ENCODE results near the gene PIK3C2B. TPM values are rescaled to one million over a fixed set of nuclear protein-coding genes. Genes with fewer than 3 reads are reported as not detected.

The PIK3C2B gene
- total RNA-seq, 1 donor from 2014 or later, result 55.1 TPM

- no peak overlapping the region for H3K27ac Mint-ChIP-seq
- H3K4me1 Mint-ChIP-seq (ENCODE audit: unreplicated experiment), result peaks cover 20% of the 10 kb centered on the region
- H3K9me3 Mint-ChIP-seq, result no peaks in the 10 kb centered on the region
- no peak for DNase-seq (ENCODE audit: extremely low spot score, unreplicated experiment)
- no peak for TF ChIP-seq CTCF (conservative IDR thresholded peaks at IDR 0.05)
- no peak overlapping the region for H3K4me3 Mint-ChIP-seq
- no peaks in the 10 kb centered on the region for H3K36me3 Mint-ChIP-seq
- peaks cover 4% of the 10 kb centered on the region for H3K27me3 Mint-ChIP-seq
Measured at GRCh38 chr1:204499511-204500468, 5.2 kb upstream of the PIK3C2B start.

GRCh38 chr1:204498981-204499380, 4.4 kb upstream of the PIK3C2B start:
- H3K4me3 Mint-ChIP-seq, result no peak overlapping the region
- peaks cover 16% of the 10 kb centered on the region for H3K4me1 Mint-ChIP-seq (ENCODE audit: unreplicated experiment)
- no peak overlapping the region for H3K27ac Mint-ChIP-seq
- TF ChIP-seq CTCF (conservative IDR thresholded peaks at IDR 0.05), result no peak
- DNase-seq (ENCODE audit: extremely low spot score, unreplicated experiment), result no peak
- peaks cover 4% of the 10 kb centered on the region for H3K27me3 Mint-ChIP-seq
- no peaks in the 10 kb centered on the region for H3K9me3 Mint-ChIP-seq
- H3K36me3 Mint-ChIP-seq, result no peaks in the 10 kb centered on the region

- H3K4me3 Mint-ChIP-seq, result peak overlapping the region; percentile 94
- no peaks in the 10 kb centered on the region for H3K9me3 Mint-ChIP-seq
- H3K4me1 Mint-ChIP-seq (ENCODE audit: unreplicated experiment), result peaks cover 28% of the 10 kb centered on the region
- H3K27ac Mint-ChIP-seq, result peak overlapping the region; percentile 98
- no peak for DNase-seq (ENCODE audit: extremely low spot score, unreplicated experiment)
- peaks cover 4% of the 10 kb centered on the region for H3K27me3 Mint-ChIP-seq
- TF ChIP-seq CTCF (conservative IDR thresholded peaks at IDR 0.05), result no peak
- H3K36me3 Mint-ChIP-seq, result no peaks in the 10 kb centered on the region
Measured at GRCh38 chr1:204495777-204496176, 1.2 kb upstream of the PIK3C2B start.

- no peak for TF ChIP-seq CTCF (conservative IDR thresholded peaks at IDR 0.05)
- Mint-ChIP-seq H3K4me3 (peak overlapping the region; percentile 94), H3K27me3 (peaks cover 4% of the 10 kb centered on the region), H3K27ac (peak overlapping the region; percentile 98), H3K9me3 (no peaks in the 10 kb centered on the region), H3K4me1 (ENCODE audit: unreplicated experiment) (peaks cover 28% of the 10 kb centered on the region), H3K36me3 (no peaks in the 10 kb centered on the region)
- DNase-seq (ENCODE audit: extremely low spot score, unreplicated experiment), result no peak
Measured at GRCh38 chr1:204495078-204495753, 611 bp upstream of the PIK3C2B start.

GRCh38 chr1:204493984-204494280, 673 bp downstream of the PIK3C2B start:
- DNase-seq (ENCODE audit: extremely low spot score, unreplicated experiment), result no peak
- H3K9me3 Mint-ChIP-seq, result no peaks in the 10 kb centered on the region
- TF ChIP-seq CTCF (conservative IDR thresholded peaks at IDR 0.05), result no peak
- H3K27ac Mint-ChIP-seq, result peak overlapping the region; percentile 98
- peaks cover 28% of the 10 kb centered on the region for H3K4me1 Mint-ChIP-seq (ENCODE audit: unreplicated experiment)
- H3K36me3 Mint-ChIP-seq, result no peaks in the 10 kb centered on the region
- H3K27me3 Mint-ChIP-seq, result peaks cover 4% of the 10 kb centered on the region
- peak overlapping the region; percentile 94 for H3K4me3 Mint-ChIP-seq

Data from type B pancreatic cell (in vitro differentiated cells).